HG02763 (cell line): ENCODE measurements around the gene CDK8.
A peak's percentile ranks its signal among the peaks of the same experiment; 100 is the strongest.
"Not testable (repeated sequence)": the region's sequence is repeated elsewhere in the genome, so short reads cannot be mapped to it uniquely, and the experiment has no call there.

Experiments
- ATAC-seq: cut with Tn5 transposase; IDR thresholded peaks from one replicate; pipeline ENCODE4 v1.9.1; 2021; ENCODE audit warnings: mild to moderate bottlenecking, moderate library complexity; ENCODE audit not compliant: unreplicated experiment

CDK8 gene

GRCh38 chr13:26310470-26310869, 56.5 kb downstream of the CDK8 start:
- no peak for ATAC-seq

- not testable (repeated sequence) for ATAC-seq
Measured at GRCh38 chr13:26312019-26312418, 58.1 kb downstream of the CDK8 start.

GRCh38 chr13:26316095-26316494, 62.2 kb downstream of the CDK8 start:
- not testable (repeated sequence) for ATAC-seq

- ATAC-seq, result no peak
Measured at GRCh38 chr13:26320766-26321165, 66.8 kb downstream of the CDK8 start.

- ATAC-seq, result no peak
Measured at GRCh38 chr13:26323127-26323526, 69.2 kb downstream of the CDK8 start.

- no peak for ATAC-seq
Measured at GRCh38 chr13:26323764-26324163, 69.8 kb downstream of the CDK8 start.

- no peak for ATAC-seq
Measured at GRCh38 chr13:26324294-26324693, 70.4 kb downstream of the CDK8 start.

- ATAC-seq, result no peak
Measured at GRCh38 chr13:26324867-26325266, 70.9 kb downstream of the CDK8 start.

DNA sequence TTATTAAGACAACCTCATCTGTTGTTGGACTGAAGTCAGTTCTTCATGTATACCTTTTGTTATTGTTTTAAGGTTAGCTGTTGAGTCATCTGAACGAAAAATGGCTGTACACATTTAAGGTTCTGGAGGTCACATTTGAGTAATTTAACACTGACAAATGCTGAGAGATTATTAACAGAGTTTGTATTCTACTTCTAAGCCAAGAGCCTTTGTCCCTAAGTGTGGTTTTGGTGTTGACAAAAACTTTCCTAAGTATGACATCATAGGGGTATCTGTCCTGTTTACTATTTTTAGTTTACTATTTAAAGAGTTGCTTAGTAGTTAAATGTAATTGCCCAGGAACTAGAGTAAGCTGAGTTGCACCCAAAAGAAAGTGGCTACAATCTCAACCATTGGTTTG, 71.9 kb downstream of the CDK8 start:
- peak; percentile 72 for ATAC-seq

DNA sequence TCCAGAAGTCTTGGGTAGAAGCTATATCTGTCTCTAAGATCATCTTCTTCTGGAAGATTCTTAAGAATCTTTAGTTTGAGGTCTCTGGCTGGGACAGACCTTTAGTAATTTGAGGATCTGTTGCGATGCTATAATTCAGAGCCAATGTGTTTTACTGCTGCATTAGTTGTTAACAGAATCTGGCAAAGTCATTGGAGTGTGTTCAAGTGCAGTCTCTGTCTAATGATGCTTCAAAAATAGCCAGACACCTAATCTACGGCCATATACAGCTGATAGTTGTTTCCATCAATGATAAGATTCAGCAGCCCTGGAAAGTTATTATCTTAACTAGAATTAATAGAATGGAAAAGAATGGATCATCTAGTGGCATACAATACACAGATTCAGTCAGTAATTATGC, 72.6 kb downstream of the CDK8 start:
- ATAC-seq, result no peak

GRCh38 chr13:26327940-26328725, 74.2 kb downstream of the CDK8 start:
- no peak for ATAC-seq

DNA sequence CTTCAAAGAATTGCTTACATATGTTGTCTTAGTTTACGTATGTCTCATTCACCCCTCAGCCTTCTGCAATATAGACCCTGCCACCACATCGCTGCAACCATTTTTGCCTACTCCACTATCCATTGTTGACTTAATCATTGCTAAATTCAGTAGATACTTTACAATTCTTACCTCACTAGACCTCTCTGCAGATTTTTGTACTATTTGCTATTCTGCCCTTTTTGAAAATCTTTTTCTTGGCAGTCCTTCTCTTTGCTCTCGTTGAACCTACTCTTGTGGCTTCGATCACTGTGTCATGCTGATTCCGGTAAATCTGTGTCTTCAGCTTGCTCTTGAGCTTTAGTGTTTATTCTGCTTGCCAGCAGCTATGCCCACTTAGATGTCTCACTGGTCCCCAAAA, 81.2 kb downstream of the CDK8 start:
- ATAC-seq, result no peak

GRCh38 chr13:26340807-26341206, 86.9 kb downstream of the CDK8 start:
- ATAC-seq, result no peak

DNA sequence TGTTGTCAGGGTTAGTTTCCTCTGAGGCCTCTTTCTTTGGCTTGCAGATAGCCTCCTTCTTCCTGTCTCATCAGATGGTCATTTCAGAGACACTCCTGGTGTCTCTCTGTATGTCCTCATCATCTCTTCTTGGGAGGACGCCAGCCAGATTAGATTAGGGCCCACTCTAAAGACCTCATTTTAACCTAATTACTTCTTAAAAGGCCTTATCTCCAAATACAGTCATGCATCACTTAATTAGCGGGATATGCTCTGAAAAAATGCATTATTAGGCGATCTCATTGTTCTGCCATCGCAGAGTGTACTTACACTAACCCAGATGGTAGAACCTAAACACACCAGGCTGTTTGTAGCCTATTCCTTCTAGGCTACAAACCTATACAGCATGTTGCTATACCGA, 89.0 kb downstream of the CDK8 start:
- ATAC-seq, result no peak

DNA sequence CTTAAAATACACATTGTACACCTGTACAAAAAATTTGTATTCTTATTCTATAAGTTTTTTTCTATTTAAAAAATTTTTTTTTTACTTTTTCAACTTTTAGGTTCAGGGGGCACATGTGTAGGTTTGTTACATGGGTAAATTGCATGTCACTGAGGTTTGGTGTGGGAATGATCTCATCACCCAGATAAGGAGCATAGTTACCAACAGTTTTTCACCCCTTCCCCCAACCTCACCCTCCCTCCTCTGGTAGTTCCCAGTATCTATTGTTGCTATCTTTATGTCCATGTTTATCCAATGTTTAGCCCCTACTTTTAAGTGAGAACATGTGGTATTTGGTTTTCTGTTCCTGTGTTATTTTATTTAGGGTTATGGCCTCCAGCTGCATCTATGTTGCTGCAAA, 89.9 kb downstream of the CDK8 start:
- ATAC-seq, result no peak

- no peak for ATAC-seq
Measured at GRCh38 chr13:26344980-26345379, 91.1 kb downstream of the CDK8 start.

DNA sequence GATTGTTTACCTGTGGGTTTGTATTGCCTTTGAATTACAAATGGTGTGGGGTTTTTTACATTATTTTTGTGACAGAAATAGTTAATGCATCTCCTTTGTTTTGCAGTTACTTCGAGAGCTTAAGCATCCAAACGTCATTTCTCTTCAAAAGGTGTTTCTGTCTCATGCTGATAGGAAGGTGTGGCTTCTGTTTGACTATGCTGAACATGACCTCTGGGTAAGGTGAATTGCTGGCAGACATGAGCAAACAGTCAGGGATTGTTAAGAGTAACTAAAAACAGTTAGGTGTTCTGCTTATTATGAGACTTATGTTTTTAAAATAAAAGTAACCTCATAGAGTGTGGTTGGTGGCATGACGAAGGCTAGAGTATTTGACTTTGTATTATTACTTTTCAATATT, 95.0 kb downstream of the CDK8 start:
- no peak for ATAC-seq

- ATAC-seq, result no peak
Measured at GRCh38 chr13:26362261-26362660, 108.3 kb downstream of the CDK8 start.

- ATAC-seq, result no peak
Measured at GRCh38 chr13:26370553-26370952, 116.6 kb downstream of the CDK8 start.

- no peak for ATAC-seq
Measured at GRCh38 chr13:26372747-26373146, 118.8 kb downstream of the CDK8 start.

DNA sequence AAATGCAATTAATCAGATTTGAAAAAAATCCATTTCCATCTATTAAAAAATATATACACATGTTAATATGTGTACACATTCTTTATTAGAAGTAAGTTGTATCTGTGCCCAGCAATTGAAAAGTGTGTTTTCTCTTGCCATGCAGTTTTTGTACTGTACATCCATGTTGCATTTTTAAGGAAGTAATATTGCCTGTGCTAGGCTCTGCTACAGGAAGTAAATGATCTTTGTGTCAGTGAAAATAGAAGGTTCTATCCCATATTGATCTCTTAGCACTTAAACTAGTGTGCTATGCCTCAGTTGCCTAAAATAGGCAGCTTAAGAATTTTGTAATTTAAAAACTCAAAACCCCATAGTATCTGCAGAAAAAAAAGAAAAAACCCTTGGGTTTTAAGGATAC, 122.5 kb downstream of the CDK8 start:
- ATAC-seq, result no peak

- ATAC-seq, result no peak
Measured at GRCh38 chr13:26377038-26377437, 123.1 kb downstream of the CDK8 start.

GRCh38 chr13:26378116-26378515, 124.2 kb downstream of the CDK8 start:
- no peak for ATAC-seq
